ENCODE results near the gene GCNA. TPM values are rescaled to one million over a fixed set of nuclear protein-coding genes. Genes with fewer than 3 reads are reported as not detected.

Gene GCNA
- total and polyA plus RNA-seq, 10 of the 15 experiments (the other 5 are each of a cell fraction or from before 2014, with no cell fraction given), result 0.37 to 1.6 (median 0.90) TPM

DNA sequence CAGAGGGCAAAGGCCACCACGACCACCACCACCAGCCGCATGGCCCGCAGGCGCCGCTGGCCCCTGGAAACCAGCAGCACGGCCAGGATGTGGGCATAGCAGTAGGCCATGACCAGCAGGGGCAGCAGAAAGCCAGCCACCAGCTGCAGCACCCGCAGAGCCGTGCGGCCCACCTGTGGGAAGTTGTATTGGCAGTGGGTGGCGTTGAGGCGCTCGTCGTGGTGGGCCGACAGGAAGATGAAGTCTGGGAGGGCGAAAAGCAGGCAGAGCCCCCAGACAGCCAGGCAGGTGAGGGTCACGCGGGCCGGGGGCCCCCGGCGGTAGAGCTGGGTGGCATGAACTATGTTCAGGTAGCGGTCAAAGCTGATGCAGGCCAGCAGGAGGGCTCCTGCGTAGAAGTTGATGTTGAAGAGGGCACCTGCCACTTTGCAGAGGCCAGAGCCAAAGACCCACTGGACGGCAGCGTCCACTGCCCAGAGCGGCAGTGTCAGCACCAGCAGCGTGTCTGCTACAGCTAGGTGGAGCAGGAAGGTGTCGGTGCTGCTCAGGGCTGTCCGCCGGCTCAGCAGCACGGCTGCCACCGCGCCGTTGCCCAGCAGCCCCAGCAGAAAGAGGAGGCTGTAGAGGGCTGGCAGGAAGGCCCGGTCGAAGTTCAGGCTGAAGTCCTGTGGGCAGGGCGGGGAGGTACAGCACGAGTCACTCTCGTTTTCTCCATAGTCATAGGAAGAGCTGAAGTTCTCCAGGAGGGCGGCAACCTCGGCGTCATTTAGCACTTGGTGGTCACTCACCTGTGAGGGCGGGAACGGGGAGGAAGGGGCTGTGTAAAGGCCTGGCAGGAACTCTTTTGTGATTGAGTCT is 38.7 kb downstream of the GCNA start (continued):
- no peak for TF ChIP-seq NRF1 (conservative IDR thresholded peaks at IDR 0.05; ENCODE audit: low read depth, low read length)
- TF ChIP-seq CHD1 (IDR thresholded peaks at IDR 0.05; ENCODE audit: low read depth, low read length), result no peak
- no peak for TF ChIP-seq FOXM1 (IDR thresholded peaks at IDR 0.05; ENCODE audit: low read depth, low read length)
- no peak for TF ChIP-seq TARDBP (IDR thresholded peaks at IDR 0.05; ENCODE audit: borderline replicate concordance)
- no peak for TF ChIP-seq BMI1 (IDR thresholded peaks at IDR 0.05; ENCODE audit: borderline replicate concordance)
- no peak; the same call in 1 of the 2 replicates for TF ChIP-seq GATAD2B (conservative IDR thresholded peaks at IDR 0.05; ENCODE audit: low read depth)
- TF ChIP-seq STAT3 (IDR thresholded peaks at IDR 0.05; ENCODE audit: low read depth, low read length), result no peak
- TF ChIP-seq KDM1A (IDR thresholded peaks at IDR 0.05; ENCODE audit: borderline replicate concordance), result no peak
- TF ChIP-seq MYC (IDR thresholded peaks at IDR 0.05; ENCODE audit: insufficient read depth, insufficient read length, insufficient replicate concordance, low read length, severe bottlenecking), result no peak
- no peak for TF ChIP-seq HDAC6 (IDR thresholded peaks at IDR 0.05; ENCODE audit: unreplicated experiment)
- 0 out of 2 replicates have a peak, but pooled peaks have one; percentile 65 for TF ChIP-seq MLLT1 (IDR thresholded peaks at IDR 0.05)
